B cell (primary cell): ENCODE results near the gene PRPF39. TPM values are rescaled to one million over a fixed set of nuclear protein-coding genes. Genes with fewer than 3 reads are reported as not detected.

ENCODE experiments used
- ATAC-seq: fragments of 200-7000 bp; cut with Tn5 transposase; one replicate; pipeline ENCODE4 v1.10.0; 2021; ENCODE audit warnings: low read depth, mild to moderate bottlenecking, moderate number of reproducible peaks, moderate library complexity
- CTCF ChIA-PET: fragments of 350-600 bp; sonication (Branson Sonifier 250); formaldehyde crosslinking; loops from one replicate; lab custom pipeline; 2021; ENCODE audit warnings: antibody characterized with exemption, inconsistent platforms; lab: Charles Lee
- POLR2A ChIA-PET: fragments of 350-600 bp; sonication (Branson Sonifier 250); formaldehyde crosslinking; loops from one replicate; lab custom pipeline; 2021; ENCODE audit warnings: antibody characterized with exemption; lab: Charles Lee
- DNase-seq: peaks from one replicate; pipeline ENCODE4 v3.0.0; 2013
- H2AFZ ChIP-seq: 2 replicates; pipeline ENCODE4 v1.6.1; 2012; ENCODE audit warnings: mild to moderate bottlenecking, low read depth, low read length; ENCODE audit not compliant: insufficient read depth, poor library complexity, severe bottlenecking
- H3K27ac ChIP-seq, 2 donors: 1 replicate in 1 of 2; 2 replicates in 1 of 2; pipeline ENCODE4 v1.5.1; 2012 to 2013; ENCODE audit warnings: low read length in 2 of 2, mild to moderate bottlenecking in 2 of 2, moderate library complexity in 1 of 2
- H3K27me3 ChIP-seq, 4 experiments: fragments of 200-600 bp in 1 of 4; sonication (generic) in 1 of 4; replicated peaks in 1 of 4; 1 replicate in 2 of 4; 2 replicates in 2 of 4; pipeline versions ENCODE4 v1.6.1 to v1.7.0; 2013 to 2016; ENCODE audit warnings: low read length in 3 of 4, mild to moderate bottlenecking in 2 of 4, mixed read lengths in 1 of 4, moderate library complexity in 1 of 4; ENCODE audit not compliant: insufficient read depth in 4 of 4, control insufficient read depth in 3 of 4; ENCODE audit errors: control extremely low read depth in 1 of 4
- H3K36me3 ChIP-seq, 2 experiments: replicated peaks in 1 of 2; 1 replicate in 1 of 2; 2 replicates in 1 of 2; pipeline versions ENCODE4 v1.6.1 to v1.7.1; 2013; ENCODE audit warnings: low read length in 1 of 2; ENCODE audit not compliant: insufficient read depth in 2 of 2, control insufficient read depth in 1 of 2; ENCODE audit errors: control extremely low read depth in 1 of 2, extremely low read depth in 1 of 2
- H3K4me1 ChIP-seq, 2 donors: fragments of 200-600 bp in 1 of 2; sonication (generic) in 1 of 2; 1 replicate in 1 of 2; 2 replicates in 1 of 2; pipeline versions ENCODE4 v1.5.1 to v1.6.1; 2013 to 2017; ENCODE audit warnings: low read length in 2 of 2; ENCODE audit not compliant: control insufficient read depth in 2 of 2, insufficient read depth in 2 of 2
- H3K4me2 ChIP-seq: replicated peaks from 2 replicates; pipeline ENCODE3; 2012; ENCODE audit warnings: mild to moderate bottlenecking, low read depth, low read length; ENCODE audit not compliant: poor library complexity, severe bottlenecking
- H3K4me3 ChIP-seq, 5 experiments: fragments of 200-600 bp in 1 of 5; sonication (generic) in 1 of 5; 1 replicate in 3 of 5; 2 replicates in 2 of 5; pipeline versions ENCODE4 v1.5.1 to v1.7.0; 2011 to 2016; ENCODE audit warnings: low read length in 4 of 5, mild to moderate bottlenecking in 4 of 5, low read depth in 2 of 5, control low read depth in 1 of 5, moderate library complexity in 1 of 5; ENCODE audit not compliant: insufficient read depth in 1 of 5; ENCODE audit errors: control extremely low read depth in 1 of 5, extremely low read depth in 1 of 5
- H3K79me2 ChIP-seq: fragments of 200-600 bp; sonication (generic); one replicate; pipeline ENCODE4 v1.6.0; 2016; ENCODE audit warnings: low read length; ENCODE audit not compliant: control insufficient read depth, insufficient read depth
- H3K9ac ChIP-seq: fragments of 200-600 bp; sonication (generic); 2 replicates; pipeline ENCODE4 v1.6.1; 2017; ENCODE audit warnings: mild to moderate bottlenecking, low read length, moderate library complexity
- H3K9me3 ChIP-seq, 3 donors: one replicate each; pipeline versions ENCODE4 v1.6.1 to v1.7.1; 2013; ENCODE audit warnings: low read length in 2 of 3; ENCODE audit not compliant: control insufficient read depth in 2 of 3, insufficient read depth in 1 of 3; ENCODE audit errors: control extremely low read depth in 1 of 3
- H4K20me1 ChIP-seq: 2 replicates; pipeline ENCODE4 v1.6.0; 2012; ENCODE audit warnings: mild to moderate bottlenecking, low read length; ENCODE audit not compliant: insufficient read depth, control insufficient read depth, poor library complexity, severe bottlenecking
- H3K27ac Mint-ChIP-seq: one replicate; pipeline ENCODE4 v1.8.0; 2021; ENCODE audit warnings: mixed read lengths
- H3K27me3 Mint-ChIP-seq: one replicate; pipeline ENCODE4 v1.8.0; 2021; ENCODE audit warnings: mixed read lengths
- H3K4me1 Mint-ChIP-seq: one replicate; pipeline ENCODE4 v1.8.0; 2021; ENCODE audit warnings: mixed read lengths
- H3K4me3 Mint-ChIP-seq: one replicate; pipeline ENCODE4 v1.8.0; 2021; ENCODE audit warnings: mixed read lengths
- H3K9me3 Mint-ChIP-seq: one replicate; pipeline ENCODE4 v1.8.0; 2022; ENCODE audit warnings: mixed read lengths; ENCODE audit not compliant: insufficient read depth
- EZH2 ChIP-seq: IDR thresholded peaks from 2 replicates; pipeline ENCODE4 v1.6.1; 2012; ENCODE audit warnings: borderline replicate concordance, low read depth, mild to moderate bottlenecking, moderate library complexity, low read length; ENCODE audit not compliant: insufficient read depth, poor library complexity, severe bottlenecking
- WGBS: methylation state at CpG from one replicate; pipeline ENCODE4 v1.1.5; 2013; ENCODE audit warnings: missing lambda C conversion rate; ENCODE audit not compliant: insufficient coverage; 5-methylcytosine and 5-hydroxymethylcytosine counted together
- intact Hi-C: fragments of 100-400 bp; cut with micrococcal nuclease; formaldehyde crosslinking; loops from one replicate; pipeline ENCODE4 v1.10.0; 2022
- polyA plus RNA-seq: library from polyadenylated mRNA; depleted of rRNA; stranded (reverse); fragments of >200 nt; gene quantifications from 2 replicates; pipeline ENCODE4 v1.2.3, GENCODE V29; 2012
- total RNA-seq, 2 donors: library from RNA; stranded (reverse); fragments of 120-200 nt in 1 of 2; gene quantifications; 1 replicate in 1 of 2; 2 replicates in 1 of 2; pipeline versions ENCODE4 v1.2.3 to v1.2.4, GENCODE V29; 2013 to 2022
- TF ChIP-seq, protein P1 (sequence below): fragments of 200-600 bp; IDR thresholded peaks from one replicate; pipeline ENCODE4 v1.8.0; 2022; ENCODE audit warnings: antibody characterized with exemption, mild to moderate bottlenecking

Gene PRPF39
- total and polyA plus RNA-seq, 2 donors (not counting 1 experiment from before 2014, with no cell fraction given): 64.8 to 72.7 TPM

- H3K27ac Mint-ChIP-seq: no peak overlapping the region
- TF ChIP-seq, protein P1, sequence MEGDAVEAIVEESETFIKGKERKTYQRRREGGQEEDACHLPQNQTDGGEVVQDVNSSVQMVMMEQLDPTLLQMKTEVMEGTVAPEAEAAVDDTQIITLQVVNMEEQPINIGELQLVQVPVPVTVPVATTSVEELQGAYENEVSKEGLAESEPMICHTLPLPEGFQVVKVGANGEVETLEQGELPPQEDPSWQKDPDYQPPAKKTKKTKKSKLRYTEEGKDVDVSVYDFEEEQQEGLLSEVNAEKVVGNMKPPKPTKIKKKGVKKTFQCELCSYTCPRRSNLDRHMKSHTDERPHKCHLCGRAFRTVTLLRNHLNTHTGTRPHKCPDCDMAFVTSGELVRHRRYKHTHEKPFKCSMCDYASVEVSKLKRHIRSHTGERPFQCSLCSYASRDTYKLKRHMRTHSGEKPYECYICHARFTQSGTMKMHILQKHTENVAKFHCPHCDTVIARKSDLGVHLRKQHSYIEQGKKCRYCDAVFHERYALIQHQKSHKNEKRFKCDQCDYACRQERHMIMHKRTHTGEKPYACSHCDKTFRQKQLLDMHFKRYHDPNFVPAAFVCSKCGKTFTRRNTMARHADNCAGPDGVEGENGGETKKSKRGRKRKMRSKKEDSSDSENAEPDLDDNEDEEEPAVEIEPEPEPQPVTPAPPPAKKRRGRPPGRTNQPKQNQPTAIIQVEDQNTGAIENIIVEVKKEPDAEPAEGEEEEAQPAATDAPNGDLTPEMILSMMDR: no peak
- no peak for TF ChIP-seq EZH2
- Histone ChIP-seq H3K79me2 (no peaks in the 10 kb centered on the region), H3K27ac (no peak overlapping the region), H3K27me3 (no peaks in the 10 kb centered on the region), H3K4me2 (no peak overlapping the region), H3K4me3 (no peak overlapping the region), H3K9ac (no peak overlapping the region), H4K20me1 (no peaks in the 10 kb centered on the region), H3K36me3 (peaks cover 0 to 19% of the 10 kb centered on the region in 2 experiments), H3K9me3 (peaks cover 0 to 9% (median 0%) of the 10 kb centered on the region in 3 donors), H2AFZ (no peak overlapping the region), H3K4me1 (no peaks in the 10 kb centered on the region)
- no peaks in the 10 kb centered on the region for H3K4me1 Mint-ChIP-seq
- CTCF ChIA-PET: interaction anchor here (0.6 kb wide), 1 partner anchor 12 kb away, joined by 4 read pairs; no protein-coding TSS in a partner anchor
- DNase-seq (no peak), ATAC-seq (no peak)
- H3K4me3 Mint-ChIP-seq: no peak overlapping the region
- POLR2A ChIA-PET: no interaction called here
- H3K9me3 Mint-ChIP-seq: no peaks in the 10 kb centered on the region
- H3K27me3 Mint-ChIP-seq: no peaks in the 10 kb centered on the region
- 100% methylated on average over 5 of the region's 5 CpGs for WGBS
- intact Hi-C loops: no loop called here
These were observed 45.1 kb upstream of the PRPF39 start for GRCh38 chr14:45038865-45039264.

DNA sequence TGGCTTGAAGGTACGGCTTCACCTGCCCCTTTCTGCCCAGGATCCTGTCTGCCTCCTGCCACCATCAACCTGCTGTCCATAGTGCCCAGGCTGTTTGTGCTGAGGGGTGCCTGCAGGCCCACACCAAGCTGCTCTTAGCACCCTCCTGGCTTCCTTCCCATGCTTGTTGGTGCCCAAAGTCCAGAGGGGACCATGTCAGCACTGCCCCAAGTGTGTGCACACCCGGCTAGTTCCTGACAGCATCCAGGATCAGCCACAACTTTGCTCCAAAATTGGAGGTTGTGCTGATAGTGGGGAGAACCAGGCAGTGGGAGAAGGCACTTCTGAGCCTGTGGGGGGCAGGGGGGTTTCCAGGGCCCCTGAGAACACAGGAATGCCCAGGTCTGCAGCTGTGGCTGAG lies 44.5 kb upstream of the PRPF39 start:
- POLR2A ChIA-PET: no interaction called here
- H3K4me2 ChIP-seq: no peak overlapping the region
- H3K4me1 Mint-ChIP-seq: no peaks in the 10 kb centered on the region

More for the DNA sequence above, 44.5 kb upstream of the PRPF39 start:
- intact Hi-C loops: no loop called here
- Mint-ChIP-seq H3K27me3 (no peaks in the 10 kb centered on the region), H3K4me3 (no peak overlapping the region), H3K9me3 (no peaks in the 10 kb centered on the region), H3K27ac (no peak overlapping the region)
- peaks cover 0 to 19% of the 10 kb centered on the region in 2 experiments for H3K36me3 ChIP-seq
- ATAC-seq (no peak), DNase-seq (no peak)
- 100% methylated on average over 2 of the region's 2 CpGs for WGBS
- no peak overlapping the region for H3K9ac ChIP-seq
- TF ChIP-seq EZH2: no peak
- TF ChIP-seq, protein P1: no peak
- no peaks in the 10 kb centered on the region for H3K79me2 ChIP-seq
- no peak overlapping the region for H2AFZ ChIP-seq
- no peaks in the 10 kb centered on the region for H4K20me1 ChIP-seq
- no peaks in the 10 kb centered on the region for H3K27me3 ChIP-seq
- CTCF ChIA-PET: no interaction called here
- H3K4me1 ChIP-seq: no peaks in the 10 kb centered on the region
- H3K27ac ChIP-seq: no peak overlapping the region
- peaks cover 0 to 9% (median 0%) of the 10 kb centered on the region in 3 donors for H3K9me3 ChIP-seq
- no peak overlapping the region for H3K4me3 ChIP-seq
